ENCODE results near the gene HSPA1A. TPM values are rescaled to one million over a fixed set of nuclear protein-coding genes. Genes with fewer than 3 reads are reported as not detected.

Gene HSPA1A
- total RNA-seq, 6 donors from 2014 or later: 80.7 to 236 (median 144) TPM

GRCh38 chr6:31825553-31825952 is 10.2 kb downstream of the HSPA1A start:
- Histone ChIP-seq H3K27me3 (no peaks in the 10 kb centered on the region), H3K27ac (peak overlapping the region; percentile 88 to 99 (median 96)), H3K36me3 (no peaks in the 10 kb centered on the region), H3K9me3 (no peaks in the 10 kb centered on the region), H3K4me1 (peaks cover 36 to 53% (median 47%) of the 10 kb centered on the region in 4 donors), H3K4me3 (no peak overlapping the region)
- DNase-seq (no peak), ATAC-seq (ENCODE audit: low FRiP score in 2 of 2) (no peak)
- TF ChIP-seq CTCF (IDR thresholded peaks at IDR 0.05) (no peak), POLR2AphosphoS5 (IDR thresholded peaks at IDR 0.05) (no peak), EP300 (IDR thresholded peaks at IDR 0.05) (no peak)
- 63 to 72% methylated on average over 4 of the region's 4 CpGs for WGBS, 2 donors

GRCh38 chr6:31826793-31827285 is 11.5 kb downstream of the HSPA1A start:
- H3K4me1 ChIP-seq: peaks cover 42 to 55% (median 50%) of the 10 kb centered on the region in 4 donors
- H3K36me3 ChIP-seq: no peaks in the 10 kb centered on the region
- 0% methylated on average over 13 of the region's 13 CpGs for WGBS, 2 donors
- peak; percentile 90 to 92 for DNase-seq
- peak overlapping the region; percentile 88 to 99 (median 96) for H3K27ac ChIP-seq
- no peak for TF ChIP-seq CTCF (IDR thresholded peaks at IDR 0.05)
- TF ChIP-seq POLR2A (IDR thresholded peaks at IDR 0.05): peak in 3 of 4 donors; percentile 25 to 85 (median 64)
- TF ChIP-seq EP300 (IDR thresholded peaks at IDR 0.05): no peak
- TF ChIP-seq POLR2AphosphoS5 (IDR thresholded peaks at IDR 0.05): peak in 1 of 2 donors; percentile 41
- H3K4me3 ChIP-seq: peak overlapping the region; percentile 40 to 80 (median 56)
- H3K9me3 ChIP-seq: no peaks in the 10 kb centered on the region
- ATAC-seq (ENCODE audit: low FRiP score in 2 of 2): peak; percentile 70 to 81
- no peaks in the 10 kb centered on the region for H3K27me3 ChIP-seq

- H3K27ac ChIP-seq: peak within 1 kb of the TSS; percentile 88 to 99 (median 96)
- peak within 1 kb of the TSS; percentile 47 to 80 (median 68) for H3K4me3 ChIP-seq
- no peaks in the 10 kb centered on the region for H3K9me3 ChIP-seq
- ATAC-seq (ENCODE audit: low FRiP score in 2 of 2) (peak; percentile 94 to 98), DNase-seq (peak; percentile 94 to 100)
- TF ChIP-seq POLR2AphosphoS5 (IDR thresholded peaks at IDR 0.05): peak; percentile 98 to 100
- peak in 2 of 6 experiments; percentile 21 to 25 for TF ChIP-seq CTCF (IDR thresholded peaks at IDR 0.05)
- peak; percentile 85 to 100 (median 100) for TF ChIP-seq POLR2A (IDR thresholded peaks at IDR 0.05)
- TF ChIP-seq EP300 (IDR thresholded peaks at IDR 0.05): peak in 1 of 4 donors; percentile 82
- WGBS, 2 donors: 0% methylated on average over 11 to 38 of the region's 56 CpGs
- no peaks in the 10 kb centered on the region for H3K36me3 ChIP-seq
- H3K4me1 ChIP-seq: peaks cover 43 to 57% (median 53%) of the 10 kb centered on the region in 4 donors
- H3K27me3 ChIP-seq: no peaks in the 10 kb centered on the region
Observed at GRCh38 chr6:31827286-31828079, 12.1 kb downstream of the HSPA1A start, which contains the start of gene HSPA1B. Gene HSPA1B (plus strand): TSS chr6:31827738. CDS start chr6:31827951, 213 bp downstream.

- peak in 1 of 2 donors; percentile 65 for DNase-seq
- peaks cover 36 to 50% (median 41%) of the 10 kb centered on the region in 4 donors for H3K4me1 ChIP-seq
Observed at GRCh38 chr6:31829633-31830283, 14.4 kb downstream of the HSPA1A start.

More at GRCh38 chr6:31829633-31830283, 14.4 kb downstream of the HSPA1A start:
- ATAC-seq (ENCODE audit: low FRiP score in 2 of 2): no peak
- Histone ChIP-seq H3K27me3 (no peaks in the 10 kb centered on the region), H3K4me3 (peak overlapping the region; percentile 44 to 74 (median 68)), H3K36me3 (no peaks in the 10 kb centered on the region), H3K27ac (peak overlapping the region; percentile 78 to 99 (median 83)), H3K9me3 (no peaks in the 10 kb centered on the region)
- peak in 5 of 6 experiments; percentile 14 to 59 (median 16) for TF ChIP-seq CTCF (IDR thresholded peaks at IDR 0.05)
- TF ChIP-seq POLR2A (IDR thresholded peaks at IDR 0.05): peak in 1 of 4 donors; percentile 25
- TF ChIP-seq POLR2AphosphoS5 (IDR thresholded peaks at IDR 0.05): no peak
- TF ChIP-seq EP300 (IDR thresholded peaks at IDR 0.05): no peak
- WGBS, 2 donors: 0% methylated on average over 11 to 13 of the region's 15 CpGs
